ENCODE data around the gene WDR46.
A peak's percentile ranks its signal among the peaks of the same experiment; 100 is the strongest.
"Not testable (repeated sequence)": the region's sequence is repeated elsewhere in the genome, so short reads cannot be mapped to it uniquely, and the experiment has no call there.

Gene WDR46

GRCh38 chr6:33292996-33293682 lies 4.1 kb upstream of the WDR46 start:
- Histone ChIP-seq H3K4me3 (ENCODE audit: low read depth, low read length) (no peak overlapping the region), H3K27me3 (no peaks in the 10 kb centered on the region), H3K36me3 (peaks cover 14% of the 10 kb centered on the region), H3K9me3 (no peaks in the 10 kb centered on the region), H3K4me1 (no peaks in the 10 kb centered on the region; the same call in 1 of the 2 replicates)
- TF ChIP-seq CTCF (IDR thresholded peaks at IDR 0.05; ENCODE audit: low read depth, low read length) = no peak
- no peak for DNase-seq

GRCh38 chr6:33290459-33290858 lies 1.4 kb upstream of the WDR46 start:
- no peak for TF ChIP-seq CTCF (IDR thresholded peaks at IDR 0.05; ENCODE audit: low read depth, low read length)
- H3K4me1 ChIP-seq = no peaks in the 10 kb centered on the region; the same call in 1 of the 2 replicates
- H3K9me3 ChIP-seq = no peaks in the 10 kb centered on the region
- H3K27me3 ChIP-seq = no peaks in the 10 kb centered on the region
- DNase-seq = no peak
- peak overlapping the region; percentile 100 for H3K4me3 ChIP-seq (ENCODE audit: low read depth, low read length)
- peaks cover 35% of the 10 kb centered on the region for H3K36me3 ChIP-seq

GRCh38 chr6:33289784-33290315 lies 811 bp upstream of the WDR46 start:
- Histone ChIP-seq H3K27me3 (no peaks in the 10 kb centered on the region), H3K4me3 (ENCODE audit: low read depth, low read length) (peak overlapping the region; percentile 100), H3K36me3 (peaks cover 38% of the 10 kb centered on the region), H3K9me3 (no peaks in the 10 kb centered on the region), H3K4me1 (no peaks in the 10 kb centered on the region; the same call in 1 of the 2 replicates)
- DNase-seq = no peak
- TF ChIP-seq CTCF (IDR thresholded peaks at IDR 0.05; ENCODE audit: low read depth, low read length) = no peak

GRCh38 chr6:33288141-33288920 lies 708 bp downstream of the WDR46 start:
- H3K36me3 ChIP-seq = peaks cover 43% of the 10 kb centered on the region

GRCh38 chr6:33286946-33287914 lies 1.8 kb downstream of the WDR46 start:
- no peaks in the 10 kb centered on the region for H3K27me3 ChIP-seq
- TF ChIP-seq CTCF (IDR thresholded peaks at IDR 0.05; ENCODE audit: low read depth, low read length) = no peak
- no peak overlapping the region; the same call in 1 of the 2 replicates for H3K4me3 ChIP-seq (ENCODE audit: low read depth, low read length)
- H3K4me1 ChIP-seq = no peaks in the 10 kb centered on the region; the same call in 1 of the 2 replicates
- H3K36me3 ChIP-seq = peaks cover 48% of the 10 kb centered on the region
- no peaks in the 10 kb centered on the region for H3K9me3 ChIP-seq
- DNase-seq = no peak

More at GRCh38 chr6:33288141-33288920, 708 bp downstream of the WDR46 start:
- no peak for TF ChIP-seq CTCF (IDR thresholded peaks at IDR 0.05; ENCODE audit: low read depth, low read length)
- DNase-seq = no peak
- no peaks in the 10 kb centered on the region; the same call in 1 of the 2 replicates for H3K4me1 ChIP-seq
- H3K4me3 ChIP-seq (ENCODE audit: low read depth, low read length) = peak overlapping the region; percentile 100
- H3K27me3 ChIP-seq = no peaks in the 10 kb centered on the region
- H3K9me3 ChIP-seq = no peaks in the 10 kb centered on the region

GRCh38 chr6:33285214-33285613 lies 3.8 kb downstream of the WDR46 start:
- H3K4me3 ChIP-seq (ENCODE audit: low read depth, low read length); H3K27me3 ChIP-seq; H3K9me3 ChIP-seq; H3K4me1 ChIP-seq; DNase-seq: not testable (repeated sequence)
- peaks cover 42% of the 10 kb centered on the region for H3K36me3 ChIP-seq

Measured in BE2C (cell line).